HFFc6 (cell line): ENCODE measurements around the gene CNTFR. TPM values are rescaled to one million over a fixed set of nuclear protein-coding genes. Genes with fewer than 3 reads are reported as not detected.

ENCODE experiments used
- DNase-seq: peaks from one replicate; pipeline ENCODE4 v3.0.0-alpha.2; 2018
- H3K27ac Mint-ChIP-seq: 2 replicates; pipeline ENCODE4 v1.8.0; 2020; ENCODE audit warnings: mild to moderate bottlenecking, mixed read lengths
- H3K27me3 Mint-ChIP-seq: 2 replicates; pipeline ENCODE4 v1.8.0; 2021; ENCODE audit warnings: mild to moderate bottlenecking, moderate library complexity, mixed read lengths; ENCODE audit not compliant: insufficient read depth
- H3K36me3 Mint-ChIP-seq: 2 replicates; pipeline ENCODE4 v1.8.0; 2021; ENCODE audit warnings: low read depth, mixed read lengths
- H3K4me1 Mint-ChIP-seq: 2 replicates; pipeline ENCODE4 v1.8.0; 2020; ENCODE audit warnings: low read depth, mixed read lengths
- H3K4me3 Mint-ChIP-seq: 2 replicates; pipeline ENCODE4 v1.8.0; 2020; ENCODE audit warnings: mild to moderate bottlenecking, moderate library complexity, mixed read lengths
- H3K9me3 Mint-ChIP-seq: 2 replicates; pipeline ENCODE4 v1.8.0; 2020; ENCODE audit warnings: mild to moderate bottlenecking, mixed read lengths
- CTCF ChIP-seq: fragments of 200-600 bp; sonication (generic); IDR thresholded peaks from 2 replicates; pipeline ENCODE4 v1.5.0; 2021; ENCODE audit warnings: antibody characterized with exemption, mild to moderate bottlenecking
- total RNA-seq, 6 experiments: library from RNA; stranded (reverse); fragmentation: NEBNext Ultra II Directional; extraction: Animal tissue kit (Norgen Biotek cat#: 25700); gene quantifications; 2 replicates in 1 of 6; 3 replicates in 5 of 6; pipeline ENCODE4 v1.2.3, GENCODE V29; 2021

CNTFR gene
- total RNA-seq, 6 experiments from 2014 or later, result not detected

GRCh38 chr9:34554211-34555001, 35.1 kb downstream of the CNTFR start:
- Mint-ChIP-seq H3K9me3 (no peaks in the 10 kb centered on the region), H3K4me3 (no peak overlapping the region), H3K4me1 (no peaks in the 10 kb centered on the region), H3K27ac (no peak overlapping the region), H3K27me3 (peaks cover 40% of the 10 kb centered on the region), H3K36me3 (no peaks in the 10 kb centered on the region)
- no peak for DNase-seq
- TF ChIP-seq CTCF, result no peak

- Mint-ChIP-seq H3K27me3 (peaks cover 46% of the 10 kb centered on the region), H3K36me3 (no peaks in the 10 kb centered on the region), H3K27ac (no peak overlapping the region), H3K9me3 (no peaks in the 10 kb centered on the region), H3K4me3 (no peak overlapping the region), H3K4me1 (no peaks in the 10 kb centered on the region)
- DNase-seq, result no peak
- no peak for TF ChIP-seq CTCF
Observed at GRCh38 chr9:34553511-34554021, 36.0 kb downstream of the CNTFR start.

- no peak overlapping the region for H3K4me3 Mint-ChIP-seq
- no peaks in the 10 kb centered on the region for H3K4me1 Mint-ChIP-seq
- DNase-seq, result no peak
Observed at GRCh38 chr9:34552986-34553385, 36.5 kb downstream of the CNTFR start.

GRCh38 chr9:34552606-34552981, 36.9 kb downstream of the CNTFR start:
- Mint-ChIP-seq H3K27ac (no peak overlapping the region), H3K4me3 (no peak overlapping the region), H3K9me3 (no peaks in the 10 kb centered on the region), H3K36me3 (no peaks in the 10 kb centered on the region), H3K4me1 (no peaks in the 10 kb centered on the region), H3K27me3 (peaks cover 49% of the 10 kb centered on the region)
- DNase-seq, result no peak
- TF ChIP-seq CTCF, result no peak

More at GRCh38 chr9:34552986-34553385, 36.5 kb downstream of the CNTFR start:
- H3K27me3 Mint-ChIP-seq, result peaks cover 49% of the 10 kb centered on the region
- no peak for TF ChIP-seq CTCF
- H3K9me3 Mint-ChIP-seq, result no peaks in the 10 kb centered on the region
- no peaks in the 10 kb centered on the region for H3K36me3 Mint-ChIP-seq
- H3K27ac Mint-ChIP-seq, result no peak overlapping the region

- Mint-ChIP-seq H3K36me3 (no peaks in the 10 kb centered on the region), H3K27ac (no peak overlapping the region), H3K4me3 (no peak overlapping the region), H3K4me1 (no peaks in the 10 kb centered on the region), H3K27me3 (peaks cover 48% of the 10 kb centered on the region), H3K9me3 (no peaks in the 10 kb centered on the region)
- no peak for DNase-seq
- TF ChIP-seq CTCF, result no peak
Observed at GRCh38 chr9:34551751-34552605, 37.5 kb downstream of the CNTFR start.
